IMR-90 (cell line): ENCODE results near the gene GCDH. TPM values are rescaled to one million over a fixed set of nuclear protein-coding genes. Genes with fewer than 3 reads are reported as not detected.

Experiments
- polyA plus RNA-seq, 3 experiments: library from polyadenylated mRNA; depleted of rRNA; stranded (reverse); fragments of >200 nt; gene quantifications; 2 replicates each; pipeline ENCODE4 v1.2.3, GENCODE V29; 2012; ENCODE audit warnings: low replicate concordance in 1 of 3
- total RNA-seq: library from RNA; depleted of rRNA; stranded (reverse); fragments of >200 nt; gene quantifications from 2 replicates; pipeline ENCODE4 v1.2.3, GENCODE V29; 2012
- TF ChIP-seq, protein P1 (sequence below): conservative IDR thresholded peaks from 2 replicates; pipeline ENCODE4 v1.5.1; 2012; ENCODE audit warnings: mild to moderate bottlenecking, low read depth, low read length, improper control_type of control experiment

The GCDH gene
- total and polyA plus RNA-seq, 2 of the 4 experiments (the other 2 are of a cell fraction), result 27.7 to 41.6 TPM

DNA sequence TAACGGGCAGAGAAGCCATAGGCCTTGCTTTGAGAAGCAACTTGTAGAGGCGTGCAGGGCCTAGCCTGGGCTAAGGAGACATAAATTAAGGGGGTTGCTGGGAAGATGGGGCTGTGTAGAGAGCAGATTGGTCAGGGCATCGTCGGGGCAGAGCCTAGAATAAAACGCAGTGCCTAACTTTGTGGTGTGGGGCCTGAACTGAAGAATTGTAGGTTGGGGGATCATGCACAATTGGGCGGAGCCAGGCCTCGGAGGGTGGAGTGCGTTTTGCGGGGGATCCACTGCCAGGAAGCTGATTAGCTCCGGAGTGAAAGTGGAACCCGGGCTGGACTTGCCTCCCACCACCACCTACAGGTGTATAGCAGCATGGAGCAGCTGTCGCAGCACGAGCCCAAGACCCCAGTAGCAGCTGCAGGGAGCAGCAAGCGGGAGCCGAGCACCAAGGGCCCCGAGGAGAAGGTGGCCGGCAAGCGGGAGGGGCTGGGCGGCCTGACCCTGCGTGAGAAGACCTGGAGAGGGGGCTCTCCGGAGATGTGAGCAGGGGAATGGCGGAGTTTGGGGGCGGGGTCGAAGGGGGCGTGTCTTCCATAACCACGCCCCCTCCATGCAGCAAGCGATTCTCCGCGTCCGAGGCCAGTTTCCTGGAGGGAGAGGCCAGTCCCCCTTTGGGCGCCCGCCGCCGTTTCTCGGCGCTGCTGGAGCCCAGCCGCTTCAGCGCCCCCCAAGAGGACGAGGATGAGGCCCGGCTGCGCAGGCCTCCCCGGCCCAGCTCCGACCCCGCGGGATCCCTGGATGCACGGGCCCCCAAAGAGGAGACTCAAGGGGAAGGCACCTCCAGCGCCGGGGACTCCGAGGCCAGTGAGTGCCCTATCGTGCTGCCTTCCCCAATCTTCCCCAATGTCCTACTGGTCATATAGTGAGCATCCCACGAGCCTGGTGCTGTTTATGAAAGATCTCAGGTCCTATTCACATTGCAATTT lies 23.6 kb upstream of the GCDH start (continued):
- TF ChIP-seq, protein P1, sequence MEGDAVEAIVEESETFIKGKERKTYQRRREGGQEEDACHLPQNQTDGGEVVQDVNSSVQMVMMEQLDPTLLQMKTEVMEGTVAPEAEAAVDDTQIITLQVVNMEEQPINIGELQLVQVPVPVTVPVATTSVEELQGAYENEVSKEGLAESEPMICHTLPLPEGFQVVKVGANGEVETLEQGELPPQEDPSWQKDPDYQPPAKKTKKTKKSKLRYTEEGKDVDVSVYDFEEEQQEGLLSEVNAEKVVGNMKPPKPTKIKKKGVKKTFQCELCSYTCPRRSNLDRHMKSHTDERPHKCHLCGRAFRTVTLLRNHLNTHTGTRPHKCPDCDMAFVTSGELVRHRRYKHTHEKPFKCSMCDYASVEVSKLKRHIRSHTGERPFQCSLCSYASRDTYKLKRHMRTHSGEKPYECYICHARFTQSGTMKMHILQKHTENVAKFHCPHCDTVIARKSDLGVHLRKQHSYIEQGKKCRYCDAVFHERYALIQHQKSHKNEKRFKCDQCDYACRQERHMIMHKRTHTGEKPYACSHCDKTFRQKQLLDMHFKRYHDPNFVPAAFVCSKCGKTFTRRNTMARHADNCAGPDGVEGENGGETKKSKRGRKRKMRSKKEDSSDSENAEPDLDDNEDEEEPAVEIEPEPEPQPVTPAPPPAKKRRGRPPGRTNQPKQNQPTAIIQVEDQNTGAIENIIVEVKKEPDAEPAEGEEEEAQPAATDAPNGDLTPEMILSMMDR, result no peak
